Astrocyte (in vitro differentiated cells and primary cell): ENCODE data around the gene PDE4C. TPM values are rescaled to one million over a fixed set of nuclear protein-coding genes. Genes with fewer than 3 reads are reported as not detected.
A peak's percentile ranks its signal among the peaks of the same experiment; 100 is the strongest.

Experiments
- DNase-seq: peaks from one replicate; pipeline ENCODE4 v3.0.0-alpha.2; 2010; ENCODE audit warnings: low read depth
- FAIRE-seq: peaks from 2 replicates; lab custom pipeline; 2011; peaks lifted over from hg19 to GRCh38; lab: Jason Lieb, UNC
- H2AFZ ChIP-seq: 2 replicates; pipeline ENCODE4 v1.6.0; 2012; ENCODE audit warnings: low read depth, low read length, inconsistent platforms
- H3K27ac ChIP-seq: 2 replicates; pipeline ENCODE4 v1.5.1; 2011; ENCODE audit warnings: low read depth, low read length, inconsistent platforms
- H3K27me3 ChIP-seq: 2 replicates; pipeline ENCODE4 v1.6.0; 2011; ENCODE audit warnings: low read length, inconsistent platforms; ENCODE audit not compliant: insufficient read depth
- H3K36me3 ChIP-seq: 2 replicates; pipeline ENCODE4 v1.5.1; 2011; ENCODE audit warnings: low read length, inconsistent platforms; ENCODE audit not compliant: insufficient read depth
- H3K4me1 ChIP-seq: 2 replicates; pipeline ENCODE4 v1.5.1; 2011; ENCODE audit warnings: low read length, inconsistent platforms; ENCODE audit not compliant: insufficient read depth
- H3K4me2 ChIP-seq: 2 replicates; pipeline ENCODE4 v1.6.0; 2012; ENCODE audit warnings: low read length, inconsistent platforms
- H3K4me3 ChIP-seq: 2 replicates; pipeline ENCODE4 v1.5.1; 2011; ENCODE audit warnings: low read depth, mild to moderate bottlenecking, low read length, inconsistent platforms; ENCODE audit not compliant: insufficient read depth
- H3K79me2 ChIP-seq: 2 replicates; pipeline ENCODE4 v1.6.0; 2012; ENCODE audit warnings: mild to moderate bottlenecking, low read length, inconsistent platforms; ENCODE audit not compliant: insufficient read depth
- H3K9ac ChIP-seq: 2 replicates; pipeline ENCODE4 v1.6.0; 2012; ENCODE audit warnings: mild to moderate bottlenecking, low read length, inconsistent platforms
- H3K9me3 ChIP-seq: 2 replicates; pipeline ENCODE4 v1.5.1; 2012; ENCODE audit warnings: low read depth, mild to moderate bottlenecking, low read length, inconsistent platforms; ENCODE audit not compliant: insufficient read depth
- H4K20me1 ChIP-seq: 2 replicates; pipeline ENCODE4 v1.6.0; 2012; ENCODE audit warnings: low read length, inconsistent platforms; ENCODE audit not compliant: insufficient read depth
- H3K27ac Mint-ChIP-seq: one replicate; pipeline ENCODE4 v1.8.0; 2021; ENCODE audit warnings: mild to moderate bottlenecking, mixed read lengths; ENCODE audit not compliant: unreplicated experiment
- H3K27me3 Mint-ChIP-seq: one replicate; pipeline ENCODE4 v1.8.0; 2021; ENCODE audit warnings: low read depth, mixed read lengths; ENCODE audit not compliant: unreplicated experiment
- H3K36me3 Mint-ChIP-seq: one replicate; pipeline ENCODE4 v1.8.0; 2021; ENCODE audit warnings: low read depth, mixed read lengths; ENCODE audit not compliant: unreplicated experiment
- H3K4me1 Mint-ChIP-seq: one replicate; pipeline ENCODE4 v1.8.0; 2021; ENCODE audit warnings: low read depth, mixed read lengths; ENCODE audit not compliant: unreplicated experiment
- H3K4me3 Mint-ChIP-seq: one replicate; pipeline ENCODE4 v1.8.0; 2021; ENCODE audit warnings: mild to moderate bottlenecking, moderate library complexity, mixed read lengths; ENCODE audit not compliant: unreplicated experiment
- H3K9me3 Mint-ChIP-seq: one replicate; pipeline ENCODE4 v1.8.0; 2021; ENCODE audit warnings: mild to moderate bottlenecking, mixed read lengths; ENCODE audit not compliant: unreplicated experiment
- CTCF ChIP-seq: IDR thresholded peaks from 2 replicates; pipeline ENCODE4 v1.5.1; 2011; ENCODE audit warnings: low read depth, mild to moderate bottlenecking, inconsistent platforms, low read length, moderate library complexity; ENCODE audit not compliant: insufficient read depth
- EZH2 ChIP-seq: IDR thresholded peaks from 2 replicates; pipeline ENCODE4 v1.6.1; 2012; ENCODE audit warnings: mild to moderate bottlenecking, low read length, inconsistent platforms; ENCODE audit not compliant: insufficient read depth
- total RNA-seq: library from RNA; stranded (reverse); gene quantifications from 2 replicates; pipeline ENCODE4 v1.2.1, GENCODE V29; 2021

Gene PDE4C
- total RNA-seq, 1 donor from 2014 or later: 0.64 TPM

GRCh38 chr19:18208098-18208951, 17.9 kb downstream of the PDE4C start:
- H3K9me3 ChIP-seq: no peaks in the 10 kb centered on the region
- Mint-ChIP-seq H3K4me3 (no peak overlapping the region), H3K4me1 (no peaks in the 10 kb centered on the region), H3K27ac (no peak overlapping the region), H3K27me3 (peaks cover 13% of the 10 kb centered on the region), H3K36me3 (no peaks in the 10 kb centered on the region), H3K9me3 (peaks cover under 1% of the 10 kb centered on the region)
- H4K20me1 ChIP-seq: peaks cover under 1% of the 10 kb centered on the region
- DNase-seq: peak; percentile 55
- H3K79me2 ChIP-seq: peaks cover under 1% of the 10 kb centered on the region
- TF ChIP-seq EZH2 (no peak), CTCF (no peak)
- no peak overlapping the region for H3K4me3 ChIP-seq
- H3K4me2 ChIP-seq: peak overlapping the region; percentile 10
- FAIRE-seq: no peak
- no peaks in the 10 kb centered on the region for H3K36me3 ChIP-seq
- no peak overlapping the region for H2AFZ ChIP-seq
- H3K4me1 ChIP-seq: peaks cover 12% of the 10 kb centered on the region
- H3K27me3 ChIP-seq: no peaks in the 10 kb centered on the region
- no peak overlapping the region for H3K27ac ChIP-seq
- H3K9ac ChIP-seq: no peak overlapping the region

- no peak overlapping the region for H3K4me3 ChIP-seq
- Mint-ChIP-seq H3K36me3 (peaks cover 11% of the 10 kb centered on the region), H3K27me3 (peaks cover 12% of the 10 kb centered on the region), H3K4me3 (no peak overlapping the region), H3K4me1 (peaks cover 2% of the 10 kb centered on the region), H3K9me3 (peaks cover 2% of the 10 kb centered on the region), H3K27ac (peak overlapping the region; percentile 91)
- peak overlapping the region; percentile 87 for H3K4me2 ChIP-seq
- H3K9me3 ChIP-seq: no peaks in the 10 kb centered on the region
- H3K27me3 ChIP-seq: no peaks in the 10 kb centered on the region
- DNase-seq (no peak), FAIRE-seq (no peak)
- peaks cover 3% of the 10 kb centered on the region for H3K79me2 ChIP-seq
- H3K4me1 ChIP-seq: peaks cover 18% of the 10 kb centered on the region
- H3K9ac ChIP-seq: peak overlapping the region; percentile 83
- H3K27ac ChIP-seq: peak overlapping the region; percentile 86
- H2AFZ ChIP-seq: peak overlapping the region; percentile 35
- H4K20me1 ChIP-seq: peaks cover 11% of the 10 kb centered on the region
- no peaks in the 10 kb centered on the region for H3K36me3 ChIP-seq
- TF ChIP-seq CTCF: no peak
- no peak for TF ChIP-seq EZH2
Observed at GRCh38 chr19:18206018-18206417, 20.2 kb downstream of the PDE4C start.
